Stimulated activated CD4-positive, alpha-beta T cell treated with anti-CD3 and anti-CD28 coated beads, Interleukin-4, amount 100 ng/mL, for 48 hours (primary cell): ENCODE data around the gene BARD1.
"Not testable (repeated sequence)": the region's sequence is repeated elsewhere in the genome, so short reads cannot be mapped to it uniquely, and the experiment has no call there.

Source experiments
- DNase-seq, 2 donors: peaks; one replicate each; pipeline ENCODE4 v3.0.0-alpha.2; 2020; ENCODE audit warnings: low read depth in 2 of 2

Gene BARD1

GRCh38 chr2:214808981-214809750 is at the start of gene BARD1:
TSS of gene BARD1 (minus strand) at chr2:214809683. CDS start at chr2:214809569, 114 bp downstream.
- DNase-seq = peak; percentile 29 to 51

- DNase-seq = no peak
Observed at GRCh38 chr2:214856137-214856536, 46.7 kb upstream of the BARD1 start.

- no peak for DNase-seq
Observed at GRCh38 chr2:214853906-214854305, 44.4 kb upstream of the BARD1 start.

GRCh38 chr2:214843823-214844222 is 34.3 kb upstream of the BARD1 start:
- DNase-seq = no peak

GRCh38 chr2:214839464-214839863 is 30.0 kb upstream of the BARD1 start:
- DNase-seq = no peak

GRCh38 chr2:214837466-214837865 is 28.0 kb upstream of the BARD1 start:
- DNase-seq = no peak

- DNase-seq = no peak
Observed at GRCh38 chr2:214836568-214836967, 27.1 kb upstream of the BARD1 start.

GRCh38 chr2:214830794-214831346 is 21.4 kb upstream of the BARD1 start:
- no peak for DNase-seq

- DNase-seq = no peak
Observed at GRCh38 chr2:214816008-214816533, 6.6 kb upstream of the BARD1 start.

- DNase-seq = no peak
Observed at GRCh38 chr2:214810671-214811070, 1.2 kb upstream of the BARD1 start.

- DNase-seq = peak; percentile 99 to 100
Observed at GRCh38 chr2:214809751-214810564, 475 bp upstream of the BARD1 start.

- no peak for DNase-seq
Observed at GRCh38 chr2:214807653-214808052, 1.8 kb downstream of the BARD1 start.

GRCh38 chr2:214801768-214802397 is 7.6 kb downstream of the BARD1 start:
- no peak for DNase-seq

- DNase-seq = no peak
Observed at GRCh38 chr2:214801068-214801467, 8.4 kb downstream of the BARD1 start.

GRCh38 chr2:214800180-214800579 is 9.3 kb downstream of the BARD1 start:
- DNase-seq = no peak

- DNase-seq = no peak
Observed at GRCh38 chr2:214796911-214797310, 12.6 kb downstream of the BARD1 start.

- not testable (repeated sequence) for DNase-seq
Observed at GRCh38 chr2:214783181-214783580, 26.3 kb downstream of the BARD1 start.

GRCh38 chr2:214782671-214783070 is 26.8 kb downstream of the BARD1 start:
- no peak for DNase-seq

GRCh38 chr2:214781226-214781625 is 28.3 kb downstream of the BARD1 start:
- DNase-seq = no peak

GRCh38 chr2:214775971-214776370 is 33.5 kb downstream of the BARD1 start:
- DNase-seq = no peak

GRCh38 chr2:214774108-214774507 is 35.4 kb downstream of the BARD1 start:
- DNase-seq = no peak

GRCh38 chr2:214772443-214773015 is 37.0 kb downstream of the BARD1 start:
- no peak for DNase-seq
